ENCODE measurements around the gene CEP250.
"Not testable (repeated sequence)": the region's sequence is repeated elsewhere in the genome, so short reads cannot be mapped to it uniquely, and the experiment has no call there.

The CEP250 gene

DNA sequence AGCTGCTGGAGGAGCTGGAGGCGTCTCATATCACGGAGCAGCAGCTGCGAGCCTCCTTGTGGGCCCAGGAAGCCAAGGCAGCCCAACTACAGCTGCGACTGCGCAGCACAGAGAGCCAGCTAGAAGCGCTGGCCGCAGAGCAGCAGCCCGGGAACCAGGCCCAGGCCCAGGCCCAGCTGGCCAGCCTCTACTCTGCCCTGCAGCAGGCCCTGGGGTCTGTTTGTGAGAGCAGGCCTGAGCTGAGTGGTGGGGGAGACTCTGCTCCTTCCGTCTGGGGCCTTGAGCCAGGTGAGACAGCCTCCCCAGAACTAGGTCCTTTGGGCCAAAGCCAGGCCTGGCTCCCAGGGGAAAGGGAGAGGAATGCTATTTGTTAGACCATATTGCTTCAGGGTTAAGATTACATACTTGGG is 42.4 kb downstream of the CEP250 start:
- no peak for DNase-seq

DNA sequence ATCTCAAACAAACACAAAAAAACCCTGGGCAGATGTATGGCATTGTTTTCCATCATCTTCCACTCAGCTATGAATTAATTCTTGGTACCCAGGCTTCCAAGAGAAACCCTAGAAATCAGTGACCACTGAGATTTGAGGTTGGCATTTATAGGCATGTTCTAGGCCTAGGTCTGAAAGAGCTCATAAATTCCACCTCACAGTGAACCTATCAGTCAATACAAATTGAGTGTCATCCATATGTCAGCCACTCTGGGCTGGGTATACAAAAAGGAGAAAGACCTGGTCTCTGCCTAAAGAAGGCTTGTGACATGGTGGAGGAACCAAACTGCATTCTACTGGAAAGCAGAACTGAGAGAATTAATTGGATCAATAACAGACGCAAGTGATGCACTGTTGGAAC is 43.9 kb downstream of the CEP250 start:
- no peak for DNase-seq

DNA sequence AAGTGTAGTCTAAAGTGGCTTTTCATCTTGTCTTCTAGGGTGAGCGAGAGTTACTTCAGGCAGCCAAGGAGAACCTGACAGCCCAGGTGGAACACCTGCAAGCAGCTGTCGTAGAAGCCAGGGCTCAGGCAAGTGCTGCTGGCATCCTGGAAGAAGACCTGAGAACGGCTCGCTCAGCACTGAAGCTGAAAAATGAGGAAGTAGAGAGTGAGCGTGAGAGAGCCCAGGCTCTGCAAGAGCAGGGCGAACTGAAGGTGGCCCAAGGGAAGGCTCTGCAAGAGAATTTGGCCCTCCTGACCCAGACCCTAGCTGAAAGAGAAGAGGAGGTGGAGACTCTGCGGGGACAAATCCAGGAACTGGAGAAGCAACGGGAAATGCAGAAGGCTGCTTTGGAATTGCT is 47.0 kb downstream of the CEP250 start:
- DNase-seq, result no peak

DNA sequence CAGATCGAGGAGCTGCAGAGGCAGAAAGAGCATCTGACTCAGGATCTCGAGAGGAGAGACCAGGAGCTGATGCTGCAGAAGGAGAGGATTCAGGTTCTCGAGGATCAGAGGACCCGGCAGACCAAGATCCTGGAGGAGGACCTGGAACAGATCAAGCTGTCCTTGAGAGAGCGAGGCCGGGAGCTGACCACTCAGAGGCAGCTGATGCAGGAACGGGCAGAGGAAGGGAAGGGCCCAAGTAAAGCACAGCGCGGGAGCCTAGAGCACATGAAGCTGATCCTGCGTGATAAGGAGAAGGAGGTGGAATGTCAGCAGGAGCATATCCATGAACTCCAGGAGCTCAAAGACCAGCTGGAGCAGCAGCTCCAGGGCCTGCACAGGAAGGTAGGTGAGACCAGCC is 47.9 kb downstream of the CEP250 start:
- DNase-seq, result no peak

DNA sequence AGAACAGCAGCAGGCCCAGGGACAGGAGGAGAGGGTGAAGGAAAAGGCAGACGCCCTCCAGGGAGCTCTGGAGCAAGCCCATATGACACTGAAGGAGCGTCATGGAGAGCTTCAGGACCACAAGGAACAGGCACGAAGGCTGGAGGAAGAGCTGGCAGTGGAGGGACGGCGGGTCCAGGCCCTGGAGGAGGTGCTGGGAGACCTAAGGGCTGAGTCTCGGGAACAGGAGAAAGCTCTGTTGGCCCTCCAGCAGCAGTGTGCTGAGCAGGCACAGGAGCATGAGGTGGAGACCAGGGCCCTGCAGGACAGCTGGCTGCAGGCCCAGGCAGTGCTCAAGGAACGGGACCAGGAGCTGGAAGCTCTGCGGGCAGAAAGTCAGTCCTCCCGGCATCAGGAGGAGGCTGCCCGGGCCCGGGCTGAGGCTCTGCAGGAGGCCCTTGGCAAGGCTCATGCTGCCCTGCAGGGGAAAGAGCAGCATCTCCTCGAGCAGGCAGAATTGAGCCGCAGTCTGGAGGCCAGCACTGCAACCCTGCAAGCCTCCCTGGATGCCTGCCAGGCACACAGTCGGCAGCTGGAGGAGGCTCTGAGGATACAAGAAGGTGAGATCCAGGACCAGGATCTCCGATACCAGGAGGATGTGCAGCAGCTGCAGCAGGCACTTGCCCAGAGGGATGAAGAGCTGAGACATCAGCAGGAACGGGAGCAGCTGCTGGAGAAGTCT is 48.6 kb downstream of the CEP250 start:
- DNase-seq, result no peak

DNA sequence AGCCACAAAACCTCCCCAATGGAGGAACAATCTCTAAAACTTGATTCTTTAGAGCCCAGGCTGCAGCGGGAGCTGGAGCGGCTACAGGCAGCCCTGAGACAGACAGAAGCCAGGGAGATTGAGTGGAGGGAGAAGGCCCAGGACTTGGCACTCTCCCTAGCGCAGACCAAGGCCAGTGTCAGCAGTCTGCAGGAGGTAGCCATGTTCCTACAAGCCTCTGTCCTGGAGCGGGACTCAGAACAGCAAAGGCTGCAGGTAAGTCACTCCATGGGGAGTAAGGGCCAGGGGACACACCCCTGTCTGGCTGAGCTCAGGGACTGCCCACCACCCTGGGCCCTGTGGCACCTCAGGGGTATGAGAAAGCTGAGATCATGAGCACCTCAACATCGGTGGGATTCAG is 49.4 kb downstream of the CEP250 start:
- no peak for DNase-seq

DNA sequence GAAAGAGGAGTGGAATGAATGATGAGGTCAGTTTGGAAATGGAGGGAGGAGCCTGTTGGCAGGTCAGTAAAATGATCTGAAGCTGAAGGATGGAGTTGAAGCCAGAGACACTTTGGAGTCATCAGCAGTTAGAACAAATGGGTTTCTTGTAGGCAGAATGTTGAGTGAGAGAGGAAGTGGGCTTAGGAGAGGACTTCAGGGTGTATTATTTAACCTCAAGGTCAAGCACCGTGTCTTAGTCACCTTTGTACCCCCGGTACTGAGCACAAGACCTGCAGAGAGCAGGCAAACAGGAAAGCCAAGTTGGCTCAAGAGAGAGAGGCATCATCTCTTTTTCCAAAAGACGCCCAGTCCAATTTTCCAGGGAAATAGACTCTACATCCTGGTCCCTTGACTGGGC is 50.8 kb downstream of the CEP250 start:
- DNase-seq, result no peak

DNA sequence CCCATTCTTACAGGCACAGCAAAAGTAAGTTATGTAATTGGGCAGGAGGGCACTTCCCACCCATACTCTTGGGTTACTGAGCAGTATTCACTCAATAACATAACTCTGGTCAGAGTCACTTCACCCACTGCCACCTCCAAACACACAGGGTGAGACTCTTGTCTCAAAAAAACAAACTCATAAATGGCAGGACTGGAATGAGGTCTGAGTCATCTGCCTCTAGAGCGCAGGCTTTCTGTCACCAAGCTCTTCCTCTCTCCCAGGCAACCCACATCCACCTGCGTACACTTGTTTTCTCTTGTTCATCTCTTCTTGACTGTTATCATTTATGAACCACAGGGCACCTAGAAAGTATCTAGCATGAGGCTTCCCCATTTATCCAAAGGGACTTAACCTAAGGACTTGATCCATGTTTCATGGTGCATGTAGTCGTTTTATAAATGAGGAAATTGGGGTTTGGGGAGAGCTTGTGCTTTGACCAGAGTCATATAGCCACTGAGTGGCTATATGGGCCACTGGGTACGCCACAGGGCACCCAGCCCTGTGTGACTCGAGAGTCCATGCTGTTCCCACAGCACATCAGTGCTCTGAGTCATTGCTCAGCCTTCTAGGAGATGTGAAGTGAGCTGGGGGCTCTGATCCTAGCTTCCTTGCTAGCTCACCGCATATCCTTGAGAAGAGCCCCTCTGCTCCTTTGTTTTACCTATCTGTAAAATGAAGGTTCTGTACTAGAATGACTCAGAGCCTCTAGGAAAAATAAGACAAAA is 51.7 kb downstream of the CEP250 start:
- peak; percentile 63 for DNase-seq

DNA sequence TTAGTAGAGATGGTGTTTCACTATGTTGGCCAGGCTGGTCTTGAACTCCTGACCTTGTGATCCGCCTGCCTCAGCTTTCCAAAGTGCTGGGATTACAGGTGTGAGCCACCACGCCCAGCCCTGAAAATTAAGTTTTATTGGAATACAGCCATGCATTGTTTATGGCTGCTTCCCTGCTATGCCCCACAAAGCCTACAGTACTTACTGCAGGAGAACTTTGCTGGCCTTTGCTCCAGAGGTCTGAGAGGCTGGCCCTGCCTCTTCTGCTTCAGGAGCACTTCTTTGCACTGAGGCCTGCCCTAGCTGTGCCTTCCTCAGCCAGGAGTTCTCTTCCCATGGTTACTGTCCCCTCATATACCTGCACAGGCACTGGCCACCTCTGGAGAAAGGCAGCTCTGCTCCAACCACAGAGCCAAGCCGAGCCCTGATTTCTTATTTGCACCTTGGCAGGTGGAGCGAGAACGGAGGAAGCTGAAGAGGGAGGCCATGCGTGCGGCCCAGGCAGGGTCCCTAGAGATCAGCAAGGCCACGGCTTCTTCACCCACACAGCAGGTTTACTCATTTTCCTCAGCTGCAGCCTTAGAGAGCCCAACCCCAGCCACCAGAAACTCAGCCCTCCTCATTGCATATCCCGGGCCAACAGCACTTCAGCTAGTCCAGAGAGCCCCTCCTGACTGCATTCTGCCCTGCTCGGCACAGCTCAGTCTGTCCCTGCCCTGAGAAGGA is 53.3 kb downstream of the CEP250 start:
- DNase-seq, result no peak

DNA sequence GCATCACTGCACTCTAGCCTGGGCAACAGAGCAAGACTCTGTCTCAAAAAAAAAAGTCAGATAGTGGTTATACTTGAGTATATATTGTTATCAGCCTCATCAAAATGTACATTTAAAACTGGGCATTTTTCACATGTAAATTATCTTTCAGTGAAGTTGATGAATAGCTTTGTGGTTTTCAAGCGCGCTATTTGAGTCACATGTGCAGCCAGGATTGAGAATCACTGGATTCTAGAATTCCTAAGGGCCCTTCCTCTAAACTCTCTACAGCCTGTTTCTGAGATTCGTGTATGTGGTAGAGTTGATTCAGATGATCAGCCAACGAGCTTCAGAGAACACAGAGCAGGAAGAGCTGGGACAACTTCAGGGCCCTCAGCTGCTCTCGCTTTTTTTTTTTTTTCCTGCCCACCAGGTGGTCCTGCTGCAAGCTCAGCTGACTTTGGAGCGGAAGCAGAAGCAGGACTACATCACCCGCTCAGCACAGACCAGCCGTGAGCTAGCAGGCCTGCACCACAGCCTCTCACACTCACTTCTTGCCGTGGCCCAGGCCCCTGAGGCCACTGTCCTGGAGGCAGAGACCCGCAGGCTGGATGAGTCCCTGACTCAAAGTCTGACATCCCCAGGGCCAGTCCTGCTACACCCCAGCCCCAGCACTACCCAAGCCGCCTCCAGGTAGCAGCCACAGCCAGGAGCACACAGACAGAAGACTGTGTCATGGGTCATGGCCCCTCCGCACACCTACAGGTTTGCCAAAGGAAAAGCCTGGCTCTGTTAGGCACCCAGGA is 55.7 kb downstream of the CEP250 start:
- peak; percentile 42 for DNase-seq

DNA sequence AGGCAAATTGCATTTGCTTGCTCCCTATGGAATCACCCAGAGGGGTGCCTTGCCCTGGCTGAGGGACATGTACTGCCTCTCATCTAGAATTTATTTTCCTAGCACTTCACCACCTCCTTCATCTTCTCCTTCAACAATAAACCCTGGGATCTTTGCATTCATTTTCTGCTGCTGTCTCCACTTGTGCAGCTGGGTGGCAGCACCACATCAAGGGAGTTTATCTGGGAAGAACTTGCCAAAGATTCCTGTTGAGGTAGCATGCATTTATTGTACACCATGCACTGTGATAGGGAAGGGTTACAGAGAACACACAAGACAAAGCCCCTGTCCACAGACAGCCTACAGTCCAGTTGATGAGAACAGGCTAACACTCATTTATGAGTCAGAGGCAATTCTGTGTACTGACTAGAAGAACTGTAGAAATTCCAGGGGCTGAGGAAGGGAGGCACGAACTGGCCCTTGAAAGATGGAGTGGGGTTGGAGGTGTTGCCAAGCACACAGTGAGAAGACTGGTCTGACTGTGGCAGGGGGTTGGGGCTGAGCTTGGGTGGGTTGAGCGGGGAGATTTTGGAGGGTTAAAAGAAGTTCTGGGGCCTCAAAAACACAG is 56.5 kb downstream of the CEP250 start:
- DNase-seq, result peak; percentile 31

DNA sequence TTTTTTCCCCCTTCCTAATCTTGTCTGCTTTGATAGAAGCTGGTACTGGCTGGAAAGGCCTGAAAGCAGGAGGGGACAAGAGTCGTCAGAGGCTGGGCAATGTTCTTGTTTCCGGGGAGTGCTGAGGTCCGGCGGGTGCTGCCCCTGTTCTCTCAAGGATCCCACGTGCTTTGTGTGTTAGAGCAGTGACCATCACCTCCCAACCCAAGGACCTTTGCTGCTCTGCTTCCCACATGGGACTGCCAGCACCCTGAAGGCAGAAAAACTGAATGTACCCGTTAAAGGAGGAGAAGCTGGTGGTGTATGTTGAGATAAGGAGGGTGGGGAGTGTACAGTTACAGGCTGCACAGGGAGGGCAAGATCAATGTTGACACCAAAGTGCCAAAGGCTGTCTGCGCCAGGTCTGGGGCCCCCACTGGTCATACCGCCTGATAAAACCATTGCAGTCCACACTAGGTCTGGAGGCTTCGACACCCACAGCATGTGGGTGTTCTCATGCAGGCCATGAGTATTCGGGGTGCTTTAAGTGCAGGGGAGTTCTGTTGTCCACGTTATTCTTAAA is 59.1 kb downstream of the CEP250 start:
- DNase-seq, result no peak

DNA sequence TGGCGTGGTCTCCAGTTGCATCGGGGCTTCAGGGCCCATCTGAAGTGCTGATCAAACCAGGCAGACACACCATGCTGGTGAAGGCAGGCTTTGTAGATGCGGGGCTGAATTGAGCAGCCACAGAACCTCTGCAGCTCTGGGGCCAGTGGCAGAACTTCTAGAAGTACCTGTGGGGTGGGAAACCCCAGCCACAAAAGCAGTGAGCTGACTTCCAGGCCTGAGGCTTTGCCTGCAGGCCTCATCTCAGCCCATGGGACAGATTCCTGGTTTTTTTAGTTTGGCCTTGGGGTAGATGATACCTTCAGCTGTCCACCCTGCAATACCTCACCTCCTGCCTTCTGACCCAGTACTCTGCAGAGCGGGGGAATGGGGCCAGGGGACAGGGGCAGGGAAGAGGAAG is 59.9 kb downstream of the CEP250 start:
- no peak for DNase-seq

DNA sequence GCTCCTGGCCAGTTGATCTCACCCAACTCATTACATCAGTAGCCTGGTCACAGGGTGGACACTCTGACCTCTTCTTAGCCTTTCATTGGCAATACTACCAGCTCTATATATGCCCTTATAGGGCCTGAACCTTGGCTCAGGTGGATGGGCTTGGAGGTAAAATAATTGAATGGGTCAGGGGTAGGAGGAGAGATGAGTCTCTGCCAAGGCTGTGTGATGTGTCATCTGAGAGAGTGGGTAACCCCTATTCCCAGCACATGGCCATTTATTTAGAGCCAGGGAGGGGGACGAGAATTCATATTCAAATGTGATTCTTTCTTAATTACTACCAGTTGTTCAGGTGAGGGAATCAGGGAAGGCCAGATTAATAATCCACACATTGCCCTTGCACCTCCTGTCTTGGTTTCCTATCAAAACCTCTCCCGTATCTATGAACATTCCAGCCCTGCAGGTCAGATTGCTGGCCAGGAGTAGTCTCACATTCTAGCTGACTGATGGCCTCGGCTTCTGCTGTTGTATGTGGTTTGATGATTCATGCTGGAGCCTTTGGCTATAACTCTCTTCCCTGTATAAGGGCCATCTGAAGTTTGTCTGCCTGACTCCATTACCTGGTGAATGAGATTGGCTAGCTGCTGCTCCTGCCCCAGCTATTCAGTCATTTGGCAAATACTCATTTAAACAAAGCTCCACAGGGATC is 60.7 kb downstream of the CEP250 start:
- DNase-seq, result peak; percentile 76

DNA sequence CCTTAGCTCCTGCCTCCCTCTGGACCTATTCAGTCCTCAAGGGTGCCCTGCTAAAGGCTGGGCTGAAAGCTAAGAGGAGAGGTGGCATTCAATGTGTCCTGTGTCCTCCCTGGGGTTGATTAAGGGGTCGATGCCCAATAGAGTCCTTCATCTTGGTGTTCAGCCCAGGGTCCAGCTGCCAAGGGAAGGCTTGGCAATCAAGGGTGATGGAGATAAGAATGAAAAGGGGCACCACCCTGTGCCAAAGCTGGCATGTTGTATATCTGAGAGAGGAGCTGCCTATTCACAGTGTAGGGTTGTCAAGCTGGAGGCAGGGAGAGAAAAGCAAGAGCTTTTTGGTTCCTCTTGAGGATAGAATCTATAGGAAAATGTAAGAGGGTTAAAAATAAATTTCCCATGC is 61.7 kb downstream of the CEP250 start:
- no peak for DNase-seq

DNA sequence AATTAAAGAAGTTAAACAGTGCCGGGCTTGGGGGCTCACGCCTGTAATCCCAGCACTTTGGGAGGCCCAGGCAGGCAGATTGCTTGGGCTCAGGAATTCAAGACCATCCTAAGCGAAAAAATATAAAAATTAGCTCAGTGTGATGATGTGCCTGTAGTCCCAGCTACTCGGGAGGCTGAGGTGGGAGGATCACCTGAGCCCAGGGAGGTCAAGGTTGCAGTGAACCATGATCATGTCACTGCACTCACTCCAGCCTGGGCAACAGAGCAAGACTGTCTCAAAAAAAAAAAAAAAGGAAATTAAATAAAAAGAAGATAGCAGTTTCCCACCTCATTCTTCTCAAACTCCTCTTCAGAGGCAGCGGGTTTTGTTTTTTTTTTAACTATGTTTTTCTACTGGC is 62.4 kb downstream of the CEP250 start:
- not testable (repeated sequence) for DNase-seq

DNA sequence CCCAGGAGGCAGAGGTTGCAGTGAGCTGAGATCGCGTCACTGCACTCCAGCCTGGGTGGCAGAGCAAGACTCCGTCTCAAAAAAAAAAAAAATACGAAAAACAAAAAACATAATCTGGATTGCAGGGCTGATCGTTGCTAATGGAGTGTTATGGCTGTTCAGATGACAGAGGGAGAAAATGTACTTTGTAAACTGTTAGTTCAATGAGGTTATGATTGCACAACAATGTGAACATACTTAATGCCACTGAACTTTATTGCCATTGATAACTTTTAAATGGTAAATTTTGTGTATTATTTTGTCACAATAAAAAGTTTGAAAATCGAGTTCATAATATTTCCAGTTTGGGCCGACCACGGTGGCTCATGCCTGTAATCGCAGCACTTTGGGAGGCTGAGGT is 63.6 kb downstream of the CEP250 start:
- DNase-seq, result no peak

DNA sequence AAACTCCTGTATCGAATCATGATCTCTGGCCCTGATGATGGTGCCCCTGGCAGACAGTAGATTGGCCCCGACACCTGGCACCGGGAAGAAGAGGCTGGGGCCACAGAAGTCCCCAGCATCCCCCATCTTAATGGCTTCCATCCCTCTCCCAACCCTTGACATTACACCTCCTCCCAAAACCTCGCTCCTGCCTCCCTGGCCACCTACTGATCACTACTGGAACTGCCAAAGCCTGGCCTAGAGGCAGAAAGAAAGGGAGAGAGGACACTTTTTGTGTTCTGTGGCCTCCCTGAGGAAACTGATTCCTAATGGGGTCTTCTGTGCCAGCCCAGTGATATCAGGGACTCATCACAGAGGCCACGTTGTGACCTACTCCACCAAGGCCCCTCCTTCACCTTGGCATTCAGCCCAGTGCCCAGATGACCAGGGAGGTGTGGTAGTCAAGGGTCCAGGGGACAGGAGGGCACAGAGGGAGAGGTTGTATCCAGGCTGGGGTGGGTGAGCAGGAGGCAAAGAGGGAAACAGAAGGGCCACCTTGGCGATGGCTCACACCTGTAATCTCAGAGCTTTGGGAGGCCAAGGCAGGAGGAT is 68.0 kb downstream of the CEP250 start:
- no peak for DNase-seq

DNA sequence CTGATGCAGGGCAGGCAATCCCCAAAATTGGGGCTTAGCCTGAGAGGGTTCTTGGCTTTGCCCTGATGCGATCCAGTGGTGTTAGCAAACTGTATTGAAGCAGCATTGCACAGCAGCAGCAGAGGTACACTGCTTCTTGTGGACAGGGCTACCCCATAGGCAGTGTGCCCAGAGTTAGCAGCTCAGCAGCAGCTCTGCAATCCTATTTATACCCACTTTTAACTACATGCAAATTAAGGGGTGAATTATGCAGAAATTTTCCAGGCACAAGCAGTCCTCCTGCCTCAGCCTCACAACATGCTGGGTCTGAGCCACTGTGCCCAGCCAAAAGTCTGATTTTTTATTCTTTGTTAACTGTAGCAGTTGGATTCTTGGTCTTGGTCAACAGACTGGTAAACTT is 70.2 kb downstream of the CEP250 start:
- no peak for DNase-seq

DNA sequence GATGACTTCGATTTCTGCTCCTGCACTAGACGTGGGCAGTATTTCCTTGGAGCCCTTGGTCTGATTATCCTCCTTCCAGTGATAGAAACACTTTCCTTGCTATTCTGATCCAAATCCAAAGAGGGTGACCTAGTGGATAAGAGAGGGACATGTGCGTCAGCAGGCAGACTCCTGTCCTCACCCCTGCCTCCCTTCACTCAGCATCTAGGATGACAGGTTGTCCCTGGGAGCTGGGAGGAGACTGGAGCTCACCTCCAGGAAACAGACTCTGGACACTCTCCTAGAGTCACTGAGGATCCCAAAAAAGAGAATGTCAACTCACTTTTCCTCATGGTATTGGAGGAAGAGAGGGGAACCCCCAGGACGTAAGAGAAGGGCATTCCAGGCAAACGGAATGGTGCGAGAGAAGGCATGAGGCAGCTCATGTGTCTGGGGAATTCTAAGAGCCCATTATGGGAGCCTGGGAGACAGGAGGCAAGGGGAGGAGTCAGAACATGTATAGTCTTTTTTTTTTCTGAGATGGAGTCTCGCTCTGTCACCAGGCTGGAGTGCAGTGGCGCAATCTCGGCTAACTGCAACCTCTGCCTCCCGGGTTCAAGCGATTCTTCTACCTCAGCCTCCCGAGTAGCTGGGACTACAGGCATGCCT is 71.8 kb downstream of the CEP250 start:
- no peak for DNase-seq
